H1 (cell line): ENCODE results near the gene CAMK2B.

Source experiments
- ASH2L ChIP-seq: fragments of 200-600, 300-600 bp; sonication (generic); IDR thresholded peaks from one replicate; pipeline ENCODE4 v1.7.1; 2017; ENCODE audit warnings: low read length
- CHD1 ChIP-seq: IDR thresholded peaks from 2 replicates; pipeline ENCODE4 v1.6.1; 2012; ENCODE audit warnings: low read depth, low read length, improper control_type of control experiment
- CHD2 ChIP-seq: IDR thresholded peaks from 2 replicates; pipeline ENCODE4 v1.6.1; 2012; ENCODE audit warnings: low read length, improper control_type of control experiment
- CTCF ChIP-seq, 3 experiments: IDR thresholded peaks; 1 replicate in 2 of 3; 2 replicates in 1 of 3; pipeline versions ENCODE4 v1.5.1 to v1.6.1; 2011; ENCODE audit warnings: low read length in 3 of 3, mild to moderate bottlenecking in 3 of 3, inconsistent platforms in 2 of 3, low read depth in 1 of 3, moderate library complexity in 1 of 3; ENCODE audit not compliant: insufficient read depth in 1 of 3; ENCODE audit errors: control extremely low read depth in 1 of 3
- EP300 ChIP-seq, 2 experiments: IDR thresholded peaks; 1 replicate in 1 of 2; 2 replicates in 1 of 2; pipeline ENCODE4 v1.6.1; 2011 to 2012; ENCODE audit warnings: low read depth in 2 of 2, low read length in 2 of 2, mild to moderate bottlenecking in 2 of 2, borderline replicate concordance in 1 of 2, inconsistent platforms in 1 of 2, moderate library complexity in 1 of 2
- GABPA ChIP-seq: IDR thresholded peaks from 2 replicates; pipeline ENCODE4 v1.6.1; 2011; ENCODE audit warnings: mild to moderate bottlenecking, low read length, moderate library complexity, borderline replicate concordance; ENCODE audit not compliant: insufficient read depth
- POLR2AphosphoS5 ChIP-seq: IDR thresholded peaks from 2 replicates; pipeline ENCODE4 v1.6.1; 2011; ENCODE audit warnings: low read depth, low read length
- POU5F1 ChIP-seq: IDR thresholded peaks from 2 replicates; pipeline ENCODE4 v1.6.1; 2011; ENCODE audit warnings: low read depth, mild to moderate bottlenecking, low read length, moderate library complexity
- RNF2 ChIP-seq: fragments of 200-900, 300-1000 bp; sonication (generic); IDR thresholded peaks from 2 replicates; pipeline ENCODE4 v1.7.1; 2016; ENCODE audit warnings: borderline replicate concordance, low read depth, mild to moderate bottlenecking, antibody characterized with exemption, low read length; ENCODE audit not compliant: poor library complexity, severe bottlenecking; ENCODE audit errors: missing control alignments
- TAF7 ChIP-seq: optimal IDR thresholded peaks from 2 replicates; pipeline ENCODE3; 2011; ENCODE audit warnings: low read depth, mild to moderate bottlenecking, inconsistent platforms, low read length, moderate library complexity, borderline replicate concordance
- TCF12 ChIP-seq: IDR thresholded peaks from 2 replicates; pipeline ENCODE4 v1.6.1; 2011; ENCODE audit warnings: low read depth, mild to moderate bottlenecking, low read length

- no peak for TF ChIP-seq TCF12
- no peak for TF ChIP-seq CTCF (IDR thresholded peaks at IDR 0.05; ENCODE audit: control extremely low read depth in 1 of 3, insufficient read depth in 1 of 3, low read depth in 1 of 3, low read length in 3 of 3)
- TF ChIP-seq CHD1, result no peak
- TF ChIP-seq ASH2L, result no peak
- no peak for TF ChIP-seq POU5F1
- no peak for TF ChIP-seq GABPA
- no peak for TF ChIP-seq TAF7
- TF ChIP-seq POLR2AphosphoS5, result no peak
- no peak for TF ChIP-seq EP300 (IDR thresholded peaks at IDR 0.05; ENCODE audit: borderline replicate concordance in 1 of 2, low read depth in 2 of 2, low read length in 2 of 2)
- TF ChIP-seq CHD2, result no peak
- TF ChIP-seq RNF2, result no peak
These were observed 19.6 kb downstream of the CAMK2B start for GRCh38 chr7:44305564-44306507.
